Liver (tissue), 2 donors: ENCODE measurements around the gene ZNF541.

Experiments used
- CTCF ChIP-seq: fragments of 150-350 bp; IDR thresholded peaks from 2 replicates; pipeline ENCODE4 v1.5.1; 2017; ENCODE audit warnings: improper control_type of control experiment, low read depth, low read length; ENCODE audit not compliant: missing input control
- TF ChIP-seq, protein P1 (sequence below): IDR thresholded peaks from 2 replicates; pipeline ENCODE4 v1.6.1; 2016; ENCODE audit warnings: antibody characterized with exemption
- donor health status: healthy.

GRCh38 chr19:47572635-47573034 is 313 bp downstream of the ZNF541 start:
- no peak for TF ChIP-seq CTCF
- TF ChIP-seq, protein P1, sequence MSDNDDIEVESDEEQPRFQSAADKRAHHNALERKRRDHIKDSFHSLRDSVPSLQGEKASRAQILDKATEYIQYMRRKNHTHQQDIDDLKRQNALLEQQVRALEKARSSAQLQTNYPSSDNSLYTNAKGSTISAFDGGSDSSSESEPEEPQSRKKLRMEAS, result no peak
